K562 (cell line): ENCODE data around the gene RACGAP1. TPM values are rescaled to one million over a fixed set of nuclear protein-coding genes. Genes with fewer than 3 reads are reported as not detected.

Source experiments
- ATAC-seq: fragments of 200-7000 bp; cut with Tn5 transposase; 3 replicates; pipeline ENCODE4 v1.9.1; 2020; ENCODE audit warnings: moderate library complexity
- BruUV-seq: library from RNA; stranded (reverse); fragments of 400-500 nt; replicated peaks from 2 replicates; lab custom pipeline; 2021; lab: Mats Ljungman, UMichigan
- CTCF ChIA-PET: fragments of 300-600 bp; formaldehyde crosslinking; extraction: SDS; loops from one replicate; lab custom pipeline; 2021; ENCODE audit warnings: low intra/inter-chr PET ratio; lab: Yijun Ruan, JAX
- POLR2A ChIA-PET: fragments of 300-600, 350-650 bp; sonication (Branson Sonifier 250); formaldehyde crosslinking; extraction: SDS; loops from one replicate; lab custom pipeline; 2021; ENCODE audit warnings: antibody characterized with exemption, inconsistent platforms; lab: Yijun Ruan, JAX
- DNase-seq, 4 experiments: peaks; one replicate each; pipeline versions ENCODE4 v3.0.0 to v3.0.0-alpha.2; 2011 to 2018; ENCODE audit warnings: low spot score in 3 of 4, mixed read lengths in 3 of 4; ENCODE audit errors: extremely low read depth in 1 of 4
- FAIRE-seq: peaks from 2 replicates; lab custom pipeline; 2011; peaks lifted over from hg19 to GRCh38; lab: Jason Lieb, UNC
- H2AFZ ChIP-seq: 2 replicates; pipeline ENCODE4 v1.6.0; 2011; ENCODE audit warnings: low read depth, low read length, control low read depth, inconsistent platforms
- H3K27ac ChIP-seq: fragments of 200-600 bp; 3 replicates; pipeline ENCODE4 v1.8.0; 2011; ENCODE audit warnings: low read depth, mild to moderate bottlenecking, control low read depth, inconsistent platforms, low read length, moderate library complexity, mixed read lengths; ENCODE audit errors: extremely low read depth
- H3K27me3 ChIP-seq, 2 experiments: fragments of 300-600 bp in 1 of 2; 2 replicates in 1 of 2; 3 replicates in 1 of 2; pipeline versions ENCODE4 v1.6.0 to v1.8.0; 2011; ENCODE audit warnings: inconsistent platforms in 2 of 2, low read length in 2 of 2, mild to moderate bottlenecking in 1 of 2, mixed read lengths in 1 of 2, moderate library complexity in 1 of 2; ENCODE audit not compliant: control insufficient read depth in 2 of 2, insufficient read depth in 2 of 2
- H3K36me3 ChIP-seq: fragments of 300-600 bp; 3 replicates; pipeline ENCODE4 v1.8.0; 2011; ENCODE audit warnings: mild to moderate bottlenecking, low read length, inconsistent platforms; ENCODE audit not compliant: control insufficient read depth, insufficient read depth
- H3K4me1 ChIP-seq, 2 experiments: fragments of 200-600 bp in 1 of 2; replicated peaks in 1 of 2; 2 replicates in 1 of 2; 3 replicates in 1 of 2; pipeline versions ENCODE4 v1.5.1 to v1.8.0; 2011; ENCODE audit warnings: inconsistent platforms in 2 of 2, low read length in 2 of 2, mild to moderate bottlenecking in 1 of 2, mixed read lengths in 1 of 2, moderate library complexity in 1 of 2; ENCODE audit not compliant: control insufficient read depth in 2 of 2, insufficient read depth in 2 of 2
- H3K4me2 ChIP-seq: 2 replicates; pipeline ENCODE4 v1.6.1; 2011; ENCODE audit warnings: low read length, control low read depth, inconsistent platforms, mixed read lengths; ENCODE audit not compliant: insufficient read depth
- H3K4me3 ChIP-seq: fragments of 200-600 bp; sonication (generic), shearing (Covaris generic); 2 replicates; pipeline ENCODE4 v1.5.1; 2016; ENCODE audit warnings: control low read depth, inconsistent platforms
- H3K79me2 ChIP-seq: fragments of 200-600 bp; 3 replicates; pipeline ENCODE4 v1.8.0; 2011; ENCODE audit warnings: low read length, inconsistent platforms; ENCODE audit not compliant: control insufficient read depth, insufficient read depth
- H3K9ac ChIP-seq, 2 experiments: 2 replicates each; pipeline versions ENCODE4 v1.6.0 to v1.6.1; 2011; ENCODE audit warnings: low read depth in 2 of 2, low read length in 2 of 2, control low read depth in 1 of 2, inconsistent platforms in 1 of 2, mild to moderate bottlenecking in 1 of 2, mixed read lengths in 1 of 2; ENCODE audit not compliant: insufficient read depth in 1 of 2
- H3K9me1 ChIP-seq: one replicate; pipeline ENCODE4 v1.6.0; 2011; ENCODE audit warnings: inconsistent platforms, mild to moderate bottlenecking, low read length, moderate library complexity; ENCODE audit not compliant: control insufficient read depth, insufficient read depth
- H3K9me3 ChIP-seq: replicated peaks from 2 replicates; pipeline ENCODE4 v1.5.1; 2011; ENCODE audit warnings: low read depth, low read length, inconsistent platforms; ENCODE audit not compliant: control insufficient read depth, insufficient read depth
- H4K20me1 ChIP-seq: replicated peaks from 2 replicates; pipeline ENCODE4 v1.6.1; 2011; ENCODE audit warnings: low read length, inconsistent platforms, mixed read lengths; ENCODE audit not compliant: control insufficient read depth, insufficient read depth
- ASH1L ChIP-seq: fragments of 450-650 bp; IDR thresholded peaks from 2 replicates; pipeline ENCODE4 v1.6.1; 2018; ENCODE audit warnings: borderline replicate concordance, mild to moderate bottlenecking, low read depth; ENCODE audit not compliant: partially characterized antibody
- ETS2 ChIP-seq: IDR thresholded peaks from 2 replicates; pipeline ENCODE4 v1.6.1; 2016; ENCODE audit warnings: borderline replicate concordance, missing genetic modification characterization, mild to moderate bottlenecking, moderate library complexity, missing compliant biosample characterization; ENCODE audit not compliant: poor library complexity, severe bottlenecking
- PCBP2 ChIP-seq: fragments of 200-400 bp; formaldehyde crosslinking; IDR thresholded peaks from 2 replicates; pipeline ENCODE4 v1.6.1; 2018; ENCODE audit warnings: low read length, low read depth, mild to moderate bottlenecking, moderate library complexity; ENCODE audit not compliant: poor library complexity, severe bottlenecking
- POU5F1 ChIP-seq: fragments of 150-350 bp; IDR thresholded peaks from 2 replicates; pipeline ENCODE4 v1.6.1; 2014; ENCODE audit warnings: borderline replicate concordance, low read length, low read depth, mild to moderate bottlenecking; ENCODE audit not compliant: partially characterized antibody
- XRCC5 ChIP-seq: fragments of 200-400 bp; formaldehyde crosslinking; IDR thresholded peaks from 2 replicates; pipeline ENCODE4 v1.6.1; 2017; ENCODE audit warnings: low read depth, mild to moderate bottlenecking, low read length
- ZC3H4 ChIP-seq: sonication (generic); formaldehyde crosslinking; IDR thresholded peaks from 2 replicates; pipeline ENCODE4 v1.9.0; 2021; ENCODE audit warnings: missing genetic modification reagents, borderline replicate concordance
- ZNF212 ChIP-seq: fragments of 450-650 bp; formaldehyde crosslinking; IDR thresholded peaks from 2 replicates; pipeline ENCODE4 v1.4.0; 2020; ENCODE audit warnings: mild to moderate bottlenecking
- ZNF512 ChIP-seq: IDR thresholded peaks from 2 replicates; pipeline ENCODE4 v1.6.1; 2016; ENCODE audit warnings: missing genetic modification characterization, missing compliant biosample characterization
- WGBS: fragments of 100-300 bp; shearing (Covaris generic); methylation state at CpG from one replicate; pipeline ENCODE4 v1.1.6; 2016; ENCODE audit warnings: low coverage, mixed read lengths; ENCODE audit not compliant: insufficient coverage; ENCODE audit errors: missing lambda C conversion rate; 5-methylcytosine and 5-hydroxymethylcytosine counted together
- in situ Hi-C: fragments of 300-500 bp; cut with MboI; formaldehyde crosslinking; loops from 4 replicates; pipeline ENCODE4 v1.15.0; 2018; ENCODE audit warnings: inconsistent platforms, mixed read lengths
- intact Hi-C: fragments of 100-400 bp; cut with micrococcal nuclease; formaldehyde crosslinking; loops from 2 replicates; pipeline ENCODE4 v1.14.2; 2022
- polyA plus RNA-seq, 8 experiments: library from polyadenylated mRNA; depleted of rRNA in 4 of 8; stranded (reverse) in 5 of 8; unstranded in 3 of 8; fragments of >200 nt; fragmentation: Nextera tagmentation in 2 of 8; fragmentation: Illumina TruSeq in 1 of 8; extraction: Ambion mirVana in 2 of 8; extraction: Trizol in 1 of 8; gene quantifications; 2 replicates each; pipeline versions ENCODE4 v1.2.1 to v1.2.3, GENCODE V29; 2011 to 2014; ENCODE audit warnings: inconsistent platforms in 1 of 8, missing spikeins in 1 of 8
- total RNA-seq, 7 experiments: library from RNA; depleted of rRNA in 6 of 7; stranded (reverse); fragments of >200 nt in 6 of 7; fragmentation: Illumina TruSeq in 2 of 7; extraction: Trizol in 2 of 7; gene quantifications; 2 replicates each; pipeline versions ENCODE4 v1.2.1 to v1.2.3, GENCODE V29; 2011 to 2021; ENCODE audit warnings: low replicate concordance in 1 of 7

RACGAP1 gene
- total and polyA plus RNA-seq, 9 of the 15 experiments (the other 6 are each of a cell fraction or from before 2014, with no cell fraction given): 56.4 to 92.9 (median 71.8) TPM

- TF ChIP-seq ZNF512 (tag) (peak; percentile 97), ZC3H4 (no peak), ASH1L (no peak), ETS2 (no peak), ZNF212 (CRISPR knock-in tag) (no peak), PCBP2 (no peak)
Measured at GRCh38 chr12:50052544-50052943, 27.2 kb upstream of the RACGAP1 start (continued).

- no peaks in the 10 kb centered on the region for H3K79me2 ChIP-seq
- ChIA-PET POLR2A (interaction anchor here (0.7 to 2.0 kb wide), 4 partner anchors 10 to 83 kb away, joined by 3 to 14 read pairs (median 4); no protein-coding TSS in a partner anchor), CTCF (interaction anchor here (0.8 kb wide), 1 partner anchor 12 kb away, joined by 3 read pairs; no protein-coding TSS in a partner anchor)
- no peak overlapping the region for H3K4me3 ChIP-seq
- DNase-seq (no peak), FAIRE-seq (no peak), ATAC-seq (peak; percentile 1; the same call in 2 of the 3 replicates)
- no peaks in the 10 kb centered on the region for H3K9me1 ChIP-seq
- no TSS peak for BruUV-seq
- H3K27me3 ChIP-seq: peaks cover 3 to 22% of the 10 kb centered on the region in 2 experiments; a peak in 2 of 5 replicates
- H3K9ac ChIP-seq: 0 out of 4 replicates have a peak overlapping the region, but pooled peaks of 1 of the 2 experiments have one; percentile 30
- intact Hi-C loops: loop anchor here (5.0 kb wide), 1 partner anchor 184 kb away; no protein-coding TSS in a partner anchor
- WGBS: 20% methylated on average over 13 of the region's 14 CpGs
- peaks cover 38 to 45% of the 10 kb centered on the region in 2 experiments for H3K4me1 ChIP-seq
- in situ Hi-C loops: no loop called here
- H3K9me3 ChIP-seq: no peaks in the 10 kb centered on the region
- TF ChIP-seq POU5F1 (no peak), XRCC5 (0 out of 2 replicates have a peak, but pooled peaks have one; percentile 9)
- H3K4me2 ChIP-seq: no peak overlapping the region
- peaks cover 17% of the 10 kb centered on the region for H4K20me1 ChIP-seq
- no peak overlapping the region for H2AFZ ChIP-seq
- H3K27ac ChIP-seq: no peak overlapping the region
- no peaks in the 10 kb centered on the region for H3K36me3 ChIP-seq
Measured at GRCh38 chr12:50051101-50051806, 26.0 kb upstream of the RACGAP1 start.
